ENCODE results near the gene RLBP1.

Gene RLBP1

GRCh38 chr15:89177633-89178306, 43.6 kb downstream of the RLBP1 start:
- peak; percentile 66 for DNase-seq (ENCODE audit: low spot score)

DNA sequence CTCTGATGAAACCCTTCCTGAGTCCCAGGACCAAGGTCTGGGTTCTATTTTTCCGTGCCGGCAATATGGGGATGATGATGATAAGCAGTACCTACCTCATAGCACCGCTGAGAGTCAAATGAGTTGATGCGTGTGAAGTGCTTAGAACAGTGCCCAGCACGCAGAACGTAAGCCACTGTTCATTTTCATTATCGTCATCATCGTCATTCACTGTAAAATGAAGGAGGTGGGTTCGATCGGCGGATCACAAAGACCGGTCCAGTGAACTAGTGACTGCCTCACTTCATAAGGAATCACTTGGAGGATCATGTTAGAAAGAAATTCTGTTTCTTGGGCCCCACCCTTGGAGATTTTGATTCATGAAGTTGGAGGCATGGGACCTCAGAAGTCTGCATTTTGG, 44.3 kb downstream of the RLBP1 start:
- no peak for DNase-seq (ENCODE audit: low spot score)

- DNase-seq (ENCODE audit: low spot score), result no peak
These were observed 45.7 kb downstream of the RLBP1 start for GRCh38 chr15:89175617-89176191.

DNA sequence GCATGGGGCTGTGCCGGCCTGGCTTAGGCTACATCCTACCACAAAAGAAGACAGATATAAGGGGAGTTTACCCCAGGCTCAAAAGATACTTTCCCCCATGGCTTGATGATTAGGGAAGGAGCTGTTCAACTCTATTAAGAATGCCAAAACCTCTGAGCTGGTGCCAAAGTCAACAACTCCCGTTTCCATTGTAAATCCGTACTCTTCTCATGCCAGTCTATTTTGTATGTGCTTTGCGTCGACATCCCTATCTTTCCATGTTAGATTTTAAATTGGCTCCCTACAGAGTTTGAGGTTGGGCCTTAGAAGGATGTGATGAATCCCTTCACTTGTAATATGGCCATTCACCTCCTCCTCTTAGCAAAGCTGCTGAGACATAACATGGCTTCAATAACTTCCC, 46.9 kb downstream of the RLBP1 start:
- no peak for DNase-seq (ENCODE audit: low spot score)

DNA sequence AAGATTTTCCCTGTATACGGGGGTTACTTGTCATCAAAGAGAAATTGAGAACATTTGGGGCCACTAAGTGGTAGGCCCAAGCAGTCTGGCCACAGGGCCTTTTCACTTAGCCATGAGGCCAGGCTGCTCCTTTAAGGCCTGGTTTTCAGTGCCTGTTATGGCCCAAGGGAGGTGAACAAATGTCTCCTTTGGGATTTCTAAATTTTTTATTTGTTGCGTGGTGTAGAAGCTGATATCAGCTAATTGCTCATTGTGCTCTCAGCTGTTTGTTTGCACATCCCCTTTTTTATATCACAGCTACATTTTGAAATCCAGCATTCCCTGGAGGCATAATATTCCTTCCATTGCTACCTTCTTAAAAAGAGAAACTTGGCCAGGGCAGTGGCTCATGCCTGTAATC, 48.5 kb downstream of the RLBP1 start:
- DNase-seq (ENCODE audit: low spot score), result no peak

- peak; percentile 30 for DNase-seq (ENCODE audit: low spot score)
These were observed 50.0 kb downstream of the RLBP1 start for GRCh38 chr15:89171136-89172072.

- DNase-seq (ENCODE audit: low spot score), result no peak
These were observed 51.0 kb downstream of the RLBP1 start for GRCh38 chr15:89170364-89170763.

DNA sequence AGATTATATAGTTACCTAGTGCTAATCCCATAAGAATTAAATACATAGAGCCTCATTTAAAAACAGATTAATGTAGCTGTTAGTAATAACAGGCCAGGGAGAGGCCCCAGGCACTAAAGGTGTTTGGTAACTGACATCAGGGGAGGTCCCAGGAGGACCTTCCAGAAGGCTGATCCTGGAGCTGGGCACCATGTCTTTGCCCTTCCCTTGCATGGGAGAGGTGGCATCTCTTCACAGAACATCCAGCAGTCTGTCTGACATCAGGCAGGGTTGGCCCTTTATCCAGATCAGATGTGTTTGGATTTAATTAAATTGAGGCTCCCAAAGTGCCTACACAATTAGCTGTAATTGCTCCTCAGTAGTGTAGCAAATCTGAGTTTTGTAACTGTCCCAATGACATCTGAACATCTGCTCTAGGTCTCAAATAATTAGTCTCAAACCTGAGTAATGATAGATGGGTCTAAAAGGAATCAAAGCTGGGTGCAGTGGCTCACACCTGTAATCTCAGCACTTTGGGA, 53.0 kb downstream of the RLBP1 start:
- DNase-seq (ENCODE audit: low spot score), result no peak

DNA sequence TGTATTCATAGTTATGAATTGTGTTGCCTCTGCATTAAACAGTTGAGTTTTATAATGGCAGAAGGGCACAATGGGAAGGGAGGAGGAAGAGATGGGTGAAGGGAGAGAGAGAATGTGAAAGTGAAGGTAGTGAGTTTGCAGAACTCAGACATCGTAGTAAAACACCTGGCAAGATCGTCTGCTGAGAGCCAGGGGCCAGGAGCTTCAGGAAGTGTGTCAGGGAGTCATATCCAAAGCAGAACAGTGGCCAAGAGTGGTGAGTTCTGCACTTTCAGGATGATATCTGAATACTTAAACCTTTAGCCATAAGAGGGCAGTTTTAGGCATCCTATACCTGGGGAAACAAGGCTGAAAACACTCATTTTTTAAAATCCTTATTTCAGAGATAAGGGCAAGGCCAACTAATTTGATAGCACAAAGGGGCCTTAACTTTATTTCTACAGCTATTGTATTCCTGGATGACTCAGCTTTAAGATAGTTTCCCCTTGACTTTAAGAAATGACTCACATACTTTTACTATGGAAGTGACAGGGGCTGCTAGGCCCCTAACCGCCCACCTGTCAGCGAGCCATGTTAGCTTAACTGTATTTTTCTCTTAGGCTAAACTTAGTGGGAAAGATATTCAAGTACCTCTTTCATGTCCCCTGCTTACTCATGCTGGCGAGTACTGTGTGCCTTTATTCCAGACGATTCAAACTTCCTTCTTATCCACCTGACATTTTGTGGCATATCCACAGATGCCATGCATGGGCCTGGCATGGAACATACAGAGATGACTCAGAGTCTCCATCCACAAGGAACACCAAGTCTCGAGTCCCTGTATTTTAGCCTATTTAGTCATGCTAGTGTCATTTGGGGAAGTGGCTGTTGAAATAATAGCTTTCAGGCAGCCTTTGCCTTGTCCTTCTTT, 53.9 kb downstream of the RLBP1 start:
- no peak for DNase-seq (ENCODE audit: low spot score)

DNA sequence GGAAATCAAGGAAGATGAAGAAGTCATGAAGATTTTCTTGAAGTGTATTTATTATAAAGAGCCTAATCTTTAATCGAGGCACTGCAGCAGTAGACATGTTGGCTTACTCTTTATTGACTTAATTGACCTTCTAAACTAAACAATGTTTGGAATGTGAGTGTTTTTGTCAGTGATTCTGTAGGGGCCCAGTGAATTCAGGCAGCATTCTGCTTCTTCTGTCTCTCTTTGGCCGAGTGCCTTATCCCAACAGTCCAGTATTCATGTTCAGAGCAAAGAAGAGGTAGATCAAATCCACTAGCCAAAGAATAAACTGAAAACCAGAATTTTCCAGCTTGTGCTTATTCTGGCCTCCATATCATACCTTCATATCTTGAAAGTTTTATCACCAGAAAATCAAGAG, 55.7 kb downstream of the RLBP1 start:
- no peak for DNase-seq (ENCODE audit: low spot score)

DNA sequence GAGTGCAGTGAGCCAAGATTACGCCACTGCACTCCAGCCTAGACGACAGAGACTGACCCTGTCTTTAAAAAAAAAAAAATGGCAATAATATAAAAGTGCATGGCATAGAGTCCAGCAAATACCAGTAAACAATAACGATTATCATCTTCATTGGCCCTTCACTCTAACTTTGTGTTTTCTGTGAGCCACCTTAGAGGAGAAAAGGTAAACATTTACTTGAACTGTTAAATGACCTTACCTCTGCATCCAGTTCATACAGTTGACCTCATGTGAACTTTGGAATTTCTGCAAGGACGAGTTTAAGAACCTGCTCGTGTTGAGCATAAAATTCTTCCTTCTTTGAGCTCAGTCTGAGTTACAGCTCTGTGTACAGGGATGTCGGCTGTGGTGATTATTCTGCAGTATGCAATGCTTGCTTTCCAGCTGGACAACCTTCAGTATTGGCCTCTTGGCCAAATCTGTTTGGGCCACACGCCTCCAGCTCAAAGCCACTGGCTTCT, 56.6 kb downstream of the RLBP1 start:
- no peak for DNase-seq (ENCODE audit: low spot score)

GRCh38 chr15:89163271-89164055, 57.9 kb downstream of the RLBP1 start:
- DNase-seq (ENCODE audit: low spot score), result no peak

- no peak for DNase-seq (ENCODE audit: low spot score)
These were observed 59.7 kb downstream of the RLBP1 start for GRCh38 chr15:89161666-89162065.
